ENCODE results near the gene HECTD4.
"Not testable (repeated sequence)": the region's sequence is repeated elsewhere in the genome, so short reads cannot be mapped to it uniquely, and the experiment has no call there.

DNA sequence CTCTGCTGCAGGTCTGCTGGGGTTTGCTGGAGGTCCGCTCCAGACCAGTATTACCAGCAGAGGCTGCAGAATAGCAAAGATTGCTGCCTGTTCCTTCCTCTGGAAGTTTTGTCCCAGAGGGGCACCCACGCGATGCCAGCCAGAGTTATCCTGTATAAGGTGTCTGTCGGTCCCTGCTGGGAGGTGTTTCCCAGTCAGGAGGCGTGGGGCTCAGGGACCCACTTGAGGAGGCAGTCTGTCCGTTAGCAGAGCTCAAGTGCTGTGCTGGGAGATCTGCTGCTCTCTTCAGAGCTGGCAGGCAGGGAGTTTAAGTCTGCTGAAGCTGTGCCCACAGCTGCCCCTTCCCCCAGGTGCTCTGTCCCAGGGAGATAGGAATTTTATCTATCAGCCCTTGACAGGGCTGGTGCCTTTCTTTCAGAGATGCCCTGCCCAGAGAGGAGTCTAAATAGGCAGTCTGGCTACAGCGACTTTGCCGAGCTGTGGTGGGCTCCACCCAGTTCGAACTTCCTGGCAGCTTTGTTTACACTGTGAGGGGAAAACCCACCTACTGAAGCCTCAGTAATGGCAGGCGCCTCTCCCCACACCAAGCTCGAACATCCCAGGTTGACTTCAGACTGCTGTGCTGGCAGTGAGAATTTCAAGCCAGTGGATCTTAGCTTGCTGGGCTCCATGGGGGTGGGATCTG lies 223.6 kb downstream of the HECTD4 start:
- TF ChIP-seq, protein P1, sequence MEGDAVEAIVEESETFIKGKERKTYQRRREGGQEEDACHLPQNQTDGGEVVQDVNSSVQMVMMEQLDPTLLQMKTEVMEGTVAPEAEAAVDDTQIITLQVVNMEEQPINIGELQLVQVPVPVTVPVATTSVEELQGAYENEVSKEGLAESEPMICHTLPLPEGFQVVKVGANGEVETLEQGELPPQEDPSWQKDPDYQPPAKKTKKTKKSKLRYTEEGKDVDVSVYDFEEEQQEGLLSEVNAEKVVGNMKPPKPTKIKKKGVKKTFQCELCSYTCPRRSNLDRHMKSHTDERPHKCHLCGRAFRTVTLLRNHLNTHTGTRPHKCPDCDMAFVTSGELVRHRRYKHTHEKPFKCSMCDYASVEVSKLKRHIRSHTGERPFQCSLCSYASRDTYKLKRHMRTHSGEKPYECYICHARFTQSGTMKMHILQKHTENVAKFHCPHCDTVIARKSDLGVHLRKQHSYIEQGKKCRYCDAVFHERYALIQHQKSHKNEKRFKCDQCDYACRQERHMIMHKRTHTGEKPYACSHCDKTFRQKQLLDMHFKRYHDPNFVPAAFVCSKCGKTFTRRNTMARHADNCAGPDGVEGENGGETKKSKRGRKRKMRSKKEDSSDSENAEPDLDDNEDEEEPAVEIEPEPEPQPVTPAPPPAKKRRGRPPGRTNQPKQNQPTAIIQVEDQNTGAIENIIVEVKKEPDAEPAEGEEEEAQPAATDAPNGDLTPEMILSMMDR (IDR thresholded peaks at IDR 0.05) = not testable (repeated sequence)
- not testable (repeated sequence) for TF ChIP-seq POLR2A (IDR thresholded peaks at IDR 0.05)
